ENCODE results near the gene NBL1. TPM values are rescaled to one million over a fixed set of nuclear protein-coding genes. Genes with fewer than 3 reads are reported as not detected.

NBL1 gene
- total and polyA plus RNA-seq, 9 of the 15 experiments (the other 6 are each of a cell fraction or from before 2014, with no cell fraction given), result 0.10 to 3.7 (median 1.8) TPM; not detected in 1

GRCh38 chr1:19664453-19665185 lies 20.5 kb downstream of the NBL1 start, which contains the start of gene HTR6 (continued):
- TF ChIP-seq ZNF395 (CRISPR knock-in tag; IDR thresholded peaks at IDR 0.05) (no peak), PCBP2 (IDR thresholded peaks at IDR 0.05; ENCODE audit: low read depth, low read length, poor library complexity, severe bottlenecking) (no peak), ZSCAN32 (CRISPR knock-in tag; IDR thresholded peaks at IDR 0.05) (no peak), CHD4 (IDR thresholded peaks at IDR 0.05; ENCODE audit: insufficient read depth, insufficient replicate concordance, low read depth, low read length, poor library complexity, severe bottlenecking) (peak; percentile 71), RCOR1 (IDR thresholded peaks at IDR 0.05; ENCODE audit: borderline replicate concordance in 1 of 2, low read depth in 2 of 2, low read length in 2 of 2) (0 out of 4 replicates have a peak, but pooled peaks have one; percentile 26 to 45), SMARCC2 (IDR thresholded peaks at IDR 0.05; ENCODE audit: low read depth) (no peak), HMG20A (CRISPR knock-in tag; conservative IDR thresholded peaks at IDR 0.05) (no peak), ZBED1 (IDR thresholded peaks at IDR 0.05) (no peak), JUNB (CRISPR knock-in tag; conservative IDR thresholded peaks at IDR 0.05) (no peak), ZNF707 (CRISPR knock-in tag; conservative IDR thresholded peaks at IDR 0.05) (no peak), CBFA2T2 (conservative IDR thresholded peaks at IDR 0.05) (no peak), TOE1 (IDR thresholded peaks at IDR 0.05; ENCODE audit: borderline replicate concordance) (no peak), TOE1 (CRISPR knock-in tag; IDR thresholded peaks at IDR 0.05; ENCODE audit: borderline replicate concordance, low read depth) (no peak), E2F4 (CRISPR knock-in tag; IDR thresholded peaks at IDR 0.05; ENCODE audit: low read depth) (no peak), ZBTB7A (IDR thresholded peaks at IDR 0.05; ENCODE audit: borderline replicate concordance, control insufficient read depth, low read depth, low read length) (peak; percentile 55; the same call in 1 of the 2 replicates), RFX5 (IDR thresholded peaks at IDR 0.05; ENCODE audit: low read depth, low read length) (no peak), TSC22D4 (tag; IDR thresholded peaks at IDR 0.05) (no peak), FOSL1 (tag; conservative IDR thresholded peaks at IDR 0.05) (no peak)
- TF ChIP-seq, protein P1, sequence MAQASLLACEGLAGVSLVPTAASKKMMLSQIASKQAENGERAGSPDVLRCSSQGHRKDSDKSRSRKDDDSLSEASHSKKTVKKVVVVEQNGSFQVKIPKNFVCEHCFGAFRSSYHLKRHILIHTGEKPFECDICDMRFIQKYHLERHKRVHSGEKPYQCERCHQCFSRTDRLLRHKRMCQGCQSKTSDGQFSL (CRISPR knock-in tag; IDR thresholded peaks at IDR 0.05), result no peak
- TF ChIP-seq, protein P1 (tag; IDR thresholded peaks at IDR 0.05), result no peak
- TF ChIP-seq, protein P2, sequence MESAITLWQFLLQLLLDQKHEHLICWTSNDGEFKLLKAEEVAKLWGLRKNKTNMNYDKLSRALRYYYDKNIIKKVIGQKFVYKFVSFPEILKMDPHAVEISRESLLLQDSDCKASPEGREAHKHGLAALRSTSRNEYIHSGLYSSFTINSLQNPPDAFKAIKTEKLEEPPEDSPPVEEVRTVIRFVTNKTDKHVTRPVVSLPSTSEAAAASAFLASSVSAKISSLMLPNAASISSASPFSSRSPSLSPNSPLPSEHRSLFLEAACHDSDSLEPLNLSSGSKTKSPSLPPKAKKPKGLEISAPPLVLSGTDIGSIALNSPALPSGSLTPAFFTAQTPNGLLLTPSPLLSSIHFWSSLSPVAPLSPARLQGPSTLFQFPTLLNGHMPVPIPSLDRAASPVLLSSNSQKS (CRISPR knock-in tag; IDR thresholded peaks at IDR 0.05), result no peak
- TF ChIP-seq, protein P3, sequence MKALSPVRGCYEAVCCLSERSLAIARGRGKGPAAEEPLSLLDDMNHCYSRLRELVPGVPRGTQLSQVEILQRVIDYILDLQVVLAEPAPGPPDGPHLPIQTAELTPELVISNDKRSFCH (CRISPR knock-in tag; IDR thresholded peaks at IDR 0.05), result no peak
- TF ChIP-seq, protein P3 (tag; IDR thresholded peaks at IDR 0.05), result no peak
